Suprapubic skin (tissue), 4 donors: Measurements from ENCODE around the gene TST. TPM values are rescaled to one million over a fixed set of nuclear protein-coding genes. Genes with fewer than 3 reads are reported as not detected.
A peak's percentile ranks its signal among the peaks of the same experiment; 100 is the strongest.

Experiments used
- DNase-seq, 2 donors: peaks; one replicate each; pipeline ENCODE4 v3.0.0-alpha.2; 2019; ENCODE audit warnings: low spot score in 2 of 2
- H3K27ac ChIP-seq: fragments of 200-600 bp; sonication (generic); one replicate; pipeline ENCODE4 v1.5.1; 2019
- H3K27me3 ChIP-seq: fragments of 200-600 bp; sonication (generic); one replicate; pipeline ENCODE4 v1.5.1; 2019
- H3K36me3 ChIP-seq: fragments of 200-600 bp; sonication (generic); one replicate; pipeline ENCODE4 v1.5.1; 2019
- H3K4me1 ChIP-seq: fragments of 200-600 bp; sonication (generic); one replicate; pipeline ENCODE4 v1.5.1; 2019
- H3K4me3 ChIP-seq: fragments of 200-600 bp; sonication (generic); one replicate; pipeline ENCODE4 v1.5.1; 2019; ENCODE audit warnings: mild to moderate bottlenecking
- H3K9me3 ChIP-seq: fragments of 200-600 bp; sonication (generic); one replicate; pipeline ENCODE4 v1.5.1; 2019
- CTCF ChIP-seq, 2 donors: fragments of 200-600 bp in 1 of 2; fragments of 450-650 bp in 1 of 2; sonication (generic) in 1 of 2; IDR thresholded peaks; one replicate each; pipeline ENCODE4 v1.5.1; 2016 to 2019; ENCODE audit warnings: antibody characterized with exemption in 2 of 2, mild to moderate bottlenecking in 1 of 2, moderate library complexity in 1 of 2
- EP300 ChIP-seq: sonication (generic); formaldehyde crosslinking; IDR thresholded peaks from one replicate; pipeline ENCODE4 v1.6.1; 2017; ENCODE audit warnings: antibody characterized with exemption
- POLR2A ChIP-seq, 2 donors: fragments of 450-650 bp; IDR thresholded peaks; one replicate each; pipeline ENCODE4 v1.6.1; 2017; ENCODE audit warnings: antibody characterized with exemption in 2 of 2, mild to moderate bottlenecking in 2 of 2, moderate library complexity in 2 of 2
- POLR2AphosphoS5 ChIP-seq, 3 donors: sonication (generic); formaldehyde crosslinking; IDR thresholded peaks; one replicate each; pipeline ENCODE4 v1.6.1; 2017; ENCODE audit warnings: antibody characterized with exemption in 3 of 3
- WGBS: methylation state at CpG from one replicate; pipeline ENCODE4 v1.1.5; 2018; 5-methylcytosine and 5-hydroxymethylcytosine counted together
- total RNA-seq, 4 donors: library from RNA; depleted of rRNA; stranded (reverse); fragments of >200 nt; gene quantifications; one replicate each; pipeline ENCODE4 v1.1.0, GENCODE V29; 2016

Gene TST
- total RNA-seq, 4 donors from 2014 or later: 23.2 to 56.3 (median 52.4) TPM

GRCh38 chr22:37028692-37029674, 9.7 kb upstream of the TST start:
- DNase-seq: no peak
- WGBS: 89% methylated on average over 22 of the region's 22 CpGs
- TF ChIP-seq POLR2A (IDR thresholded peaks at IDR 0.05) (no peak), CTCF (IDR thresholded peaks at IDR 0.05) (no peak), POLR2AphosphoS5 (IDR thresholded peaks at IDR 0.05) (no peak), EP300 (no peak)
- Histone ChIP-seq H3K27ac (no peak overlapping the region), H3K9me3 (no peaks in the 10 kb centered on the region), H3K27me3 (no peaks in the 10 kb centered on the region), H3K4me3 (no peak overlapping the region), H3K4me1 (peaks cover 19% of the 10 kb centered on the region), H3K36me3 (peaks cover 64% of the 10 kb centered on the region)

- Histone ChIP-seq H3K9me3 (no peaks in the 10 kb centered on the region), H3K27me3 (no peaks in the 10 kb centered on the region), H3K4me1 (peaks cover 17% of the 10 kb centered on the region), H3K4me3 (no peak overlapping the region), H3K27ac (no peak overlapping the region), H3K36me3 (peaks cover 64% of the 10 kb centered on the region)
- TF ChIP-seq EP300 (no peak), POLR2A (IDR thresholded peaks at IDR 0.05) (no peak), POLR2AphosphoS5 (IDR thresholded peaks at IDR 0.05) (no peak), CTCF (IDR thresholded peaks at IDR 0.05) (no peak)
- no peak for DNase-seq
- 91% methylated on average over 7 of the region's 7 CpGs for WGBS
Measured at GRCh38 chr22:37027556-37027955, 8.3 kb upstream of the TST start.

- 82% methylated on average over 5 of the region's 5 CpGs for WGBS
- Histone ChIP-seq H3K36me3 (peaks cover 64% of the 10 kb centered on the region), H3K4me1 (peaks cover 19% of the 10 kb centered on the region), H3K9me3 (no peaks in the 10 kb centered on the region), H3K4me3 (no peak overlapping the region), H3K27ac (no peak overlapping the region), H3K27me3 (no peaks in the 10 kb centered on the region)
- no peak for DNase-seq
- no peak for TF ChIP-seq POLR2AphosphoS5 (IDR thresholded peaks at IDR 0.05)
- no peak for TF ChIP-seq CTCF (IDR thresholded peaks at IDR 0.05)
- TF ChIP-seq EP300: no peak
- TF ChIP-seq POLR2A (IDR thresholded peaks at IDR 0.05): no peak
Measured at GRCh38 chr22:37026325-37026724, 7.1 kb upstream of the TST start.

- Histone ChIP-seq H3K27me3 (no peaks in the 10 kb centered on the region), H3K4me3 (no peak overlapping the region), H3K9me3 (no peaks in the 10 kb centered on the region), H3K27ac (peak overlapping the region; percentile 1), H3K36me3 (peaks cover 60% of the 10 kb centered on the region), H3K4me1 (peaks cover 26% of the 10 kb centered on the region)
- WGBS: 76% methylated on average over 5 of the region's 10 CpGs
- TF ChIP-seq CTCF (IDR thresholded peaks at IDR 0.05): no peak
- TF ChIP-seq POLR2AphosphoS5 (IDR thresholded peaks at IDR 0.05): no peak
- no peak for TF ChIP-seq POLR2A (IDR thresholded peaks at IDR 0.05)
- no peak for TF ChIP-seq EP300
- DNase-seq: no peak
Measured at GRCh38 chr22:37025500-37026070, 6.3 kb upstream of the TST start.
